ENCODE data around the gene PDE8B.

Gene PDE8B

GRCh38 chr5:77390221-77390620, 179.7 kb downstream of the PDE8B start:
- H3K4me3 ChIP-seq (ENCODE audit: control insufficient read depth, low read depth, low read length) = no peak overlapping the region
- DNase-seq (ENCODE audit: low read depth) = no peak
- TF ChIP-seq CTCF (conservative IDR thresholded peaks at IDR 0.05; ENCODE audit: control insufficient read depth, insufficient read depth, low read depth, low read length) = no peak

- no peak for TF ChIP-seq CTCF (conservative IDR thresholded peaks at IDR 0.05; ENCODE audit: control insufficient read depth, insufficient read depth, low read depth, low read length)
- H3K4me3 ChIP-seq (ENCODE audit: control insufficient read depth, low read depth, low read length) = no peak overlapping the region
- peak; percentile 96 for DNase-seq (ENCODE audit: low read depth)
These were observed 180.3 kb downstream of the PDE8B start for GRCh38 chr5:77390795-77391194.

- no peak for DNase-seq (ENCODE audit: low read depth)
These were observed 180.8 kb downstream of the PDE8B start for GRCh38 chr5:77391240-77391765.

GRCh38 chr5:77394064-77394715, 183.7 kb downstream of the PDE8B start:
- TF ChIP-seq CTCF (conservative IDR thresholded peaks at IDR 0.05; ENCODE audit: control insufficient read depth, insufficient read depth, low read depth, low read length) = no peak
- H3K4me3 ChIP-seq (ENCODE audit: control insufficient read depth, low read depth, low read length) = no peak overlapping the region

More at GRCh38 chr5:77391240-77391765, 180.8 kb downstream of the PDE8B start:
- TF ChIP-seq CTCF (conservative IDR thresholded peaks at IDR 0.05; ENCODE audit: control insufficient read depth, insufficient read depth, low read depth, low read length) = no peak
- H3K4me3 ChIP-seq (ENCODE audit: control insufficient read depth, low read depth, low read length) = no peak overlapping the region

GRCh38 chr5:77396017-77396416, 185.5 kb downstream of the PDE8B start:
- H3K4me3 ChIP-seq (ENCODE audit: control insufficient read depth, low read depth, low read length) = no peak overlapping the region
- no peak for TF ChIP-seq CTCF (conservative IDR thresholded peaks at IDR 0.05; ENCODE audit: control insufficient read depth, insufficient read depth, low read depth, low read length)
- DNase-seq (ENCODE audit: low read depth) = no peak

More at GRCh38 chr5:77394064-77394715, 183.7 kb downstream of the PDE8B start:
- DNase-seq (ENCODE audit: low read depth) = no peak

GRCh38 chr5:77397686-77398292, 187.3 kb downstream of the PDE8B start:
- H3K4me3 ChIP-seq (ENCODE audit: control insufficient read depth, low read depth, low read length) = no peak overlapping the region
- no peak for DNase-seq (ENCODE audit: low read depth)
- TF ChIP-seq CTCF (conservative IDR thresholded peaks at IDR 0.05; ENCODE audit: control insufficient read depth, insufficient read depth, low read depth, low read length) = no peak
